Dermis blood vessel endothelial cell (primary cell): Measurements from ENCODE around the gene VSNL1. TPM values are rescaled to one million over a fixed set of nuclear protein-coding genes. Genes with fewer than 3 reads are reported as not detected.

Source experiments
- DNase-seq: peaks from one replicate; pipeline ENCODE4 v3.0.0; 2010
- total RNA-seq: library from RNA; depleted of rRNA; stranded (reverse); fragments of >200 nt; gene quantifications from 2 replicates; pipeline ENCODE4 v1.2.3, GENCODE V29; 2014

The VSNL1 gene
- total RNA-seq, 1 donor from 2014 or later, result not detected

- DNase-seq, result no peak
Measured at GRCh38 chr2:17648581-17648980, 108.1 kb downstream of the VSNL1 start.

- DNase-seq, result no peak
Measured at GRCh38 chr2:17649026-17649425, 108.5 kb downstream of the VSNL1 start.

- no peak for DNase-seq
Measured at GRCh38 chr2:17652681-17653394, 112.3 kb downstream of the VSNL1 start.

- no peak for DNase-seq
Measured at GRCh38 chr2:17657759-17658158, 117.3 kb downstream of the VSNL1 start.

GRCh38 chr2:17658251-17658843 lies 117.9 kb downstream of the VSNL1 start:
- DNase-seq, result no peak

GRCh38 chr2:17660219-17660618 lies 119.7 kb downstream of the VSNL1 start:
- no peak for DNase-seq

GRCh38 chr2:17661460-17661859 lies 121.0 kb downstream of the VSNL1 start:
- DNase-seq, result no peak

GRCh38 chr2:17662723-17663122 lies 122.2 kb downstream of the VSNL1 start:
- DNase-seq, result no peak

- DNase-seq, result no peak
Measured at GRCh38 chr2:17664534-17664933, 124.0 kb downstream of the VSNL1 start.

GRCh38 chr2:17667898-17668297 lies 127.4 kb downstream of the VSNL1 start:
- no peak for DNase-seq

GRCh38 chr2:17672583-17673317 lies 132.3 kb downstream of the VSNL1 start:
- DNase-seq, result peak; percentile 7

GRCh38 chr2:17674817-17675216 lies 134.3 kb downstream of the VSNL1 start:
- no peak for DNase-seq

- no peak for DNase-seq
Measured at GRCh38 chr2:17680119-17680518, 139.6 kb downstream of the VSNL1 start.

- DNase-seq, result no peak
Measured at GRCh38 chr2:17682098-17682857, 141.8 kb downstream of the VSNL1 start.

- DNase-seq, result no peak
Measured at GRCh38 chr2:17683981-17684380, 143.5 kb downstream of the VSNL1 start.

- no peak for DNase-seq
Measured at GRCh38 chr2:17688600-17688999, 148.1 kb downstream of the VSNL1 start.

- DNase-seq, result no peak
Measured at GRCh38 chr2:17689010-17689409, 148.5 kb downstream of the VSNL1 start.

- no peak for DNase-seq
Measured at GRCh38 chr2:17690776-17691175, 150.3 kb downstream of the VSNL1 start.

Other genes with a start within 250 kb of the VSNL1 start
- gene RAD51AP2, start 22.3 kb upstream of the VSNL1 start, total RNA-seq, result not detected in 2 replicates
- gene SMC6, start 213.1 kb downstream of the VSNL1 start, total RNA-seq, result 30.0 and 32.4 TPM in 2 replicates
- gene GEN1, start 213.4 kb downstream of the VSNL1 start, total RNA-seq, result 7.3 and 20.9 TPM in 2 replicates